Muscle layer of duodenum (tissue), 2 donors: Measurements from ENCODE around the gene FAM110D.

Experiments
- H3K27ac ChIP-seq: one replicate; pipeline ENCODE4 v1.7.0; 2013; ENCODE audit warnings: mild to moderate bottlenecking, low read length
- H3K27me3 ChIP-seq: one replicate; pipeline ENCODE4 v1.7.0; 2013; ENCODE audit warnings: low read depth, mild to moderate bottlenecking, control low read depth, low read length
- H3K36me3 ChIP-seq, 2 donors: one replicate each; pipeline ENCODE4 v1.7.0; 2013; ENCODE audit warnings: low read length in 2 of 2, control low read depth in 1 of 2, mild to moderate bottlenecking in 1 of 2; ENCODE audit not compliant: insufficient read depth in 2 of 2, control insufficient read depth in 1 of 2
- H3K4me1 ChIP-seq, 2 donors: one replicate each; pipeline ENCODE4 v1.7.0; 2013; ENCODE audit warnings: low read length in 2 of 2, mild to moderate bottlenecking in 2 of 2, control low read depth in 1 of 2, moderate library complexity in 1 of 2; ENCODE audit not compliant: insufficient read depth in 2 of 2, control insufficient read depth in 1 of 2
- H3K4me3 ChIP-seq, 2 donors: one replicate each; pipeline ENCODE4 v1.7.0; 2013; ENCODE audit warnings: low read length in 2 of 2, low read depth in 1 of 2, mild to moderate bottlenecking in 1 of 2
- H3K9me3 ChIP-seq, 2 donors: one replicate each; pipeline ENCODE4 v1.7.0; 2013; ENCODE audit warnings: low read length in 2 of 2, control low read depth in 1 of 2, mild to moderate bottlenecking in 1 of 2; ENCODE audit not compliant: control insufficient read depth in 1 of 2
- donor health status: healthy.

Gene FAM110D

DNA sequence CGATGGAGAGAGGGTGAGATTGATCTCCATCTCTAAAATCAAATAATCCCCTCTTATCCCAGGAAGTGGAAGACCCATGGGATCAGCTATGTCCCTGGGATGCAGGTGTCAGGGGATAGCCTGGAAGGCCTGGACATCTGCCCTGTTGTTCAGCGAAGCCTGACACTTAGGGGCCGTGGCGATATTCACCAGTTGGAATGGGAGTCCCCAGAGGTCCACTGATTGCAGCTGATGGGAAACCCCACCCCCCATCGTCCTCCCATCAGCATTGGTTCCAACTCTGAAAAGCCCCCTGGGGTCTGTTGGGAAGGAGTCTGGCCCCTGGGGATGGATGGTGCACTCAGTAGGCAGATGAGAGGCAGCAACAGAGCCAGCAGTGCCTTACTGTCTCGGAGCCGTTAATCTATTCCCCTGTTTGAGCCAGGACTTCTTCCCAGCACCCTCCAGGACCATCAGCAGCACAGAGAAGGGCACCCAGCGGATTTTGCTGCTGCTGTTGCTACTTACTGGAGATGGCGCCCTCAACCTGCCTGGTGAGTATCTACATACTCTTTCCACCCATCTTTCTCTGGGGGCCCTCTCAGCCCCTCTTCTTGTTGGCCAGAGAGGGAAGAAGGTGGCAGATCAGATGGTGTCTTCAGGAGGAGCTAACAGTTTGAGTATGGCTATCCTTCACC is 44.9 kb downstream of the FAM110D start:
- Histone ChIP-seq H3K27me3 (no peaks in the 10 kb centered on the region), H3K9me3 (no peaks in the 10 kb centered on the region), H3K4me1 (no peaks in the 10 kb centered on the region), H3K27ac (no peak overlapping the region), H3K4me3 (no peak overlapping the region), H3K36me3 (no peaks in the 10 kb centered on the region)

GRCh38 chr1:26210147-26210870 is 51.4 kb downstream of the FAM110D start:
- no peak overlapping the region for H3K4me3 ChIP-seq
- no peaks in the 10 kb centered on the region for H3K36me3 ChIP-seq

GRCh38 chr1:26212726-26213125 is 53.8 kb downstream of the FAM110D start:
- no peaks in the 10 kb centered on the region for H3K27me3 ChIP-seq
- no peak overlapping the region for H3K4me3 ChIP-seq
- no peak overlapping the region for H3K27ac ChIP-seq
- no peaks in the 10 kb centered on the region for H3K9me3 ChIP-seq
- H3K36me3 ChIP-seq = no peaks in the 10 kb centered on the region
- H3K4me1 ChIP-seq = no peaks in the 10 kb centered on the region

More at GRCh38 chr1:26210147-26210870, 51.4 kb downstream of the FAM110D start:
- Histone ChIP-seq H3K9me3 (no peaks in the 10 kb centered on the region), H3K27ac (no peak overlapping the region), H3K27me3 (no peaks in the 10 kb centered on the region), H3K4me1 (no peaks in the 10 kb centered on the region)

GRCh38 chr1:26213335-26213905 is 54.5 kb downstream of the FAM110D start:
- Histone ChIP-seq H3K27me3 (no peaks in the 10 kb centered on the region), H3K4me3 (no peak overlapping the region)

More at GRCh38 chr1:26213335-26213905, 54.5 kb downstream of the FAM110D start:
- Histone ChIP-seq H3K27ac (no peak overlapping the region), H3K9me3 (no peaks in the 10 kb centered on the region), H3K36me3 (no peaks in the 10 kb centered on the region), H3K4me1 (no peaks in the 10 kb centered on the region)
